Measurements from ENCODE around the gene ACTMAP.
"Not testable (repeated sequence)": the region's sequence is repeated elsewhere in the genome, so short reads cannot be mapped to it uniquely, and the experiment has no call there.

The ACTMAP gene

GRCh38 chr19:40775632-40776022 lies 25.4 kb upstream of the ACTMAP start:
- no peak for DNase-seq

- no peak for DNase-seq
Observed at GRCh38 chr19:40774916-40775631, 24.8 kb upstream of the ACTMAP start, which contains the start of gene MIA. Gene MIA (plus strand): TSS chr19:40775521. CDS start chr19:40775543, 22 bp downstream.

- DNase-seq, result not testable (repeated sequence)
Observed at GRCh38 chr19:40771101-40771862, 21.0 kb upstream of the ACTMAP start.

GRCh38 chr19:40768869-40769268 lies 18.6 kb upstream of the ACTMAP start:
- DNase-seq, result no peak

- DNase-seq, result not testable (repeated sequence)
Observed at GRCh38 chr19:40766385-40766784, 16.1 kb upstream of the ACTMAP start.

GRCh38 chr19:40763963-40764362 lies 13.7 kb upstream of the ACTMAP start:
- no peak for DNase-seq

GRCh38 chr19:40763526-40763925 lies 13.2 kb upstream of the ACTMAP start:
- no peak for DNase-seq

- DNase-seq, result no peak
Observed at GRCh38 chr19:40762754-40763470, 12.6 kb upstream of the ACTMAP start.

- DNase-seq, result no peak
Observed at GRCh38 chr19:40759352-40759751, 9.1 kb upstream of the ACTMAP start.

GRCh38 chr19:40758491-40758890 lies 8.2 kb upstream of the ACTMAP start:
- DNase-seq, result no peak

- DNase-seq, result peak; percentile 76
Observed at GRCh38 chr19:40756502-40757110, 6.3 kb upstream of the ACTMAP start.

GRCh38 chr19:40755791-40756190 lies 5.5 kb upstream of the ACTMAP start:
- no peak for DNase-seq

GRCh38 chr19:40755248-40755624 lies 5.0 kb upstream of the ACTMAP start:
- DNase-seq, result no peak

- peak; percentile 83 for DNase-seq
Observed at GRCh38 chr19:40754611-40755247, 4.5 kb upstream of the ACTMAP start.

- DNase-seq, result no peak
Observed at GRCh38 chr19:40752257-40752781, 2.0 kb upstream of the ACTMAP start.

GRCh38 chr19:40750874-40751537 lies 729 bp upstream of the ACTMAP start, which contains the start of gene SNRPA:
Gene SNRPA (plus strand): TSS chr19:40751203. CDS start chr19:40751409, 206 bp downstream.
- peak; percentile 98 for DNase-seq

- no peak for DNase-seq
Observed at GRCh38 chr19:40747536-40747935, 2.7 kb downstream of the ACTMAP start.

- DNase-seq, result no peak
Observed at GRCh38 chr19:40745402-40745780, 4.9 kb downstream of the ACTMAP start.

- no peak for DNase-seq
Observed at GRCh38 chr19:40744554-40745401, 5.5 kb downstream of the ACTMAP start.

GRCh38 chr19:40743926-40744325 lies 6.4 kb downstream of the ACTMAP start:
- DNase-seq, result no peak

- DNase-seq, result peak; percentile 51
Observed at GRCh38 chr19:40742886-40743285, 7.4 kb downstream of the ACTMAP start.

All from activated effector memory CD4-positive, alpha-beta T cell treated with anti-CD3 and anti-CD28 coated beads, Interleukin-2, amount 50 U/mL, for 16 hours (primary cell).